GM04504 (cell line): Measurements from ENCODE around the gene THSD4.

Experiments
- DNase-seq: peaks from one replicate; pipeline ENCODE4 v3.0.0-alpha.2; 2012; ENCODE audit warnings: low read depth

THSD4 gene

GRCh38 chr15:71097890-71098289 is 17.4 kb upstream of the THSD4 start:
- DNase-seq = no peak

GRCh38 chr15:71098920-71099319 is 16.4 kb upstream of the THSD4 start:
- DNase-seq = no peak

GRCh38 chr15:71103102-71103676 is 12.1 kb upstream of the THSD4 start:
- DNase-seq = no peak

GRCh38 chr15:71104636-71105035 is 10.6 kb upstream of the THSD4 start:
- no peak for DNase-seq

GRCh38 chr15:71105444-71105843 is 9.8 kb upstream of the THSD4 start:
- DNase-seq = no peak

GRCh38 chr15:71106802-71107500 is 8.3 kb upstream of the THSD4 start:
- no peak for DNase-seq

GRCh38 chr15:71107501-71107815 is 7.8 kb upstream of the THSD4 start:
- DNase-seq = no peak

- no peak for DNase-seq
These were observed 6.1 kb upstream of the THSD4 start for GRCh38 chr15:71109130-71109529.

- no peak for DNase-seq
These were observed 5.4 kb upstream of the THSD4 start for GRCh38 chr15:71109905-71110304.

- no peak for DNase-seq
These were observed 4.7 kb upstream of the THSD4 start for GRCh38 chr15:71110405-71111180.

GRCh38 chr15:71111181-71111565 is 4.1 kb upstream of the THSD4 start:
- no peak for DNase-seq

- no peak for DNase-seq
These were observed 3.3 kb upstream of the THSD4 start for GRCh38 chr15:71111950-71112349.

- no peak for DNase-seq
These were observed 2.8 kb upstream of the THSD4 start for GRCh38 chr15:71112429-71112828.

GRCh38 chr15:71114066-71114680 is 1.1 kb upstream of the THSD4 start:
- no peak for DNase-seq

GRCh38 chr15:71115567-71116351 is 488 bp downstream of the THSD4 start:
- no peak for DNase-seq

- DNase-seq = no peak
These were observed 1.1 kb downstream of the THSD4 start for GRCh38 chr15:71116366-71116765.

- DNase-seq = no peak
These were observed 1.7 kb downstream of the THSD4 start for GRCh38 chr15:71116942-71117341.

- no peak for DNase-seq
These were observed 2.5 kb downstream of the THSD4 start for GRCh38 chr15:71117714-71118305.

- DNase-seq = no peak
These were observed 3.1 kb downstream of the THSD4 start for GRCh38 chr15:71118345-71118744.

- DNase-seq = no peak
These were observed 3.8 kb downstream of the THSD4 start for GRCh38 chr15:71118881-71119632.

- DNase-seq = no peak
These were observed 5.2 kb downstream of the THSD4 start for GRCh38 chr15:71120428-71120944.
